D721Med (cell line): Measurements from ENCODE around the gene GMPPA.

ENCODE experiments used
- DNase-seq: peaks from one replicate; pipeline ENCODE4 v3.0.0; 2011; ENCODE audit warnings: low spot score; ENCODE audit not compliant: insufficient read length
- FAIRE-seq: peaks from 2 replicates; lab custom pipeline; 2011; peaks lifted over from hg19 to GRCh38; lab: Jason Lieb, UNC
- CTCF ChIP-seq: IDR thresholded peaks from 2 replicates; pipeline ENCODE4 v1.5.1; 2012; ENCODE audit warnings: mild to moderate bottlenecking, control low read depth; ENCODE audit not compliant: insufficient read depth; ENCODE audit errors: missing control alignments

The GMPPA gene

GRCh38 chr2:219549619-219550018 is 50.9 kb downstream of the GMPPA start:
- TF ChIP-seq CTCF = no peak
- DNase-seq (no peak), FAIRE-seq (no peak)

- TF ChIP-seq CTCF = no peak
- FAIRE-seq (no peak), DNase-seq (no peak)
Observed at GRCh38 chr2:219551441-219552381, 53.0 kb downstream of the GMPPA start.

GRCh38 chr2:219552382-219553167 is 53.9 kb downstream of the GMPPA start:
- TF ChIP-seq CTCF = no peak
- no peak for FAIRE-seq
- DNase-seq = peak; percentile 97

DNA sequence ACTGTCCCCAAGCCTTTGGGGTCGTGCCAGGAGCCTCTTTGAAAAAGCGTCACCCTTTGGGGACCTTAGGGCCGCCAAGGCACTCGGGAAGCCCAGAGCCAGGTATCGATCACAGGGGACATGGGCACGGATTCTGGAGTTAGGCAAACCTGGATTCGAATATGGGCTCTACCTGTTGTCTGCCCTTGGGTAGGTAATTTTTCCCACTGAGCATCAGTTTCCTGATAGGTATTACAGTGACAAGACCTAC is 54.4 kb downstream of the GMPPA start:
- FAIRE-seq (no peak), DNase-seq (no peak)
- no peak for TF ChIP-seq CTCF

DNA sequence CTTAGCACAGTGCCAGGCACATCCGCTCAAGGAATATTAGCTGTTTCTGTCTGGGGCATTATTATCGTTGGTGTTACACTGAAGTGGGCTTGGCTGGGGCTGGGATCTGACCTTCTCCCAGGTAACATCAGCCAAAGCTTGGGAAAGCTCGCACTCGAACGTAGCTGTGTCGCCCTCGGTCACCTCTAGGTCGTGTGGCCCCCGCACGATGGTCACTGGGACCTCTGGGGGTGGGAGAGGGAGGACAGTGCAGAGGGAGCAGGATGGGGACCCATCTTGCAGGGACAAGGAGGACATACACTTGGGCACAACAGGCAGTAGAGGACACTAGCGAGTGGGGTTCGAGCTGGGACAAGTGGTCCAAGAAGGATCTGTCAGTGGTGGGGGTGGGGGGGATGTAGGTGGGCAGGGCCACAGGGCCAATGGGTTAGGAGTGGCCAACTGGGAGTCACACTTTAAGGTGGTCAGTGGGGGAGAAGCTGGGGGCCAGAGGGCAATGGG is 54.8 kb downstream of the GMPPA start:
- no peak for FAIRE-seq
- no peak for DNase-seq
- no peak for TF ChIP-seq CTCF

GRCh38 chr2:219554350-219554749 is 55.7 kb downstream of the GMPPA start:
- no peak for DNase-seq
- no peak for FAIRE-seq
- no peak for TF ChIP-seq CTCF
